Breast epithelium (tissue), 3 donors: Measurements from ENCODE around the gene PDS5A.

ENCODE experiments used
- CTCF ChIP-seq, 3 donors: fragments of 450-650 bp; IDR thresholded peaks; one replicate each; pipeline ENCODE4 v1.5.1; 2016 to 2017; ENCODE audit warnings: antibody characterized with exemption in 3 of 3, mild to moderate bottlenecking in 3 of 3, moderate library complexity in 3 of 3
- POLR2A ChIP-seq: fragments of 450-650 bp; IDR thresholded peaks from one replicate; pipeline ENCODE4 v1.6.1; 2016; ENCODE audit warnings: antibody characterized with exemption, mild to moderate bottlenecking, moderate library complexity
- POLR2AphosphoS5 ChIP-seq, 3 donors: sonication (generic); formaldehyde crosslinking; IDR thresholded peaks; one replicate each; pipeline ENCODE4 v1.6.1; 2017; ENCODE audit warnings: antibody characterized with exemption in 3 of 3

GRCh38 chr4:39812500-39812899 is 165.2 kb downstream of the PDS5A start:
- TF ChIP-seq CTCF (IDR thresholded peaks at IDR 0.05) (no peak), POLR2A (no peak), POLR2AphosphoS5 (IDR thresholded peaks at IDR 0.05) (no peak)
